Common myeloid progenitor, CD34-positive (primary cell): ENCODE data around the gene LRRC52.
"Not testable (repeated sequence)": the region's sequence is repeated elsewhere in the genome, so short reads cannot be mapped to it uniquely, and the experiment has no call there.

ENCODE experiments used
- CTCF ChIA-PET: fragments of 350-600 bp; sonication (Branson Sonifier 250); formaldehyde crosslinking; loops from one replicate; lab custom pipeline; 2021; ENCODE audit warnings: antibody characterized with exemption; lab: Charles Lee
- POLR2A ChIA-PET: fragments of 350-600 bp; sonication (Branson Sonifier 250); formaldehyde crosslinking; loops from one replicate; lab custom pipeline; 2021; ENCODE audit warnings: antibody characterized with exemption; lab: Charles Lee
- DNase-seq, 3 donors: peaks; one replicate each; pipeline versions ENCODE4 v3.0.0 to v3.0.0-alpha.2; 2013
- H3K27ac ChIP-seq, 2 experiments: 1 replicate in 1 of 2; 2 replicates in 1 of 2; pipeline ENCODE4 v1.7.0; 2013; ENCODE audit warnings: inconsistent platforms in 2 of 2, low read length in 2 of 2, mild to moderate bottlenecking in 2 of 2, low read depth in 1 of 2, moderate library complexity in 1 of 2; ENCODE audit not compliant: severe bottlenecking in 2 of 2, insufficient read depth in 1 of 2, poor library complexity in 1 of 2
- H3K27me3 ChIP-seq, 5 experiments: replicated peaks in 2 of 5; 1 replicate in 3 of 5; 2 replicates in 2 of 5; pipeline versions ENCODE4 v1.6.1 to v1.7.0; 2013; ENCODE audit warnings: low read length in 4 of 5, mild to moderate bottlenecking in 2 of 5, moderate library complexity in 2 of 5, inconsistent platforms in 1 of 5; ENCODE audit not compliant: insufficient read depth in 5 of 5, control insufficient read depth in 4 of 5
- H3K36me3 ChIP-seq, 4 experiments: 1 replicate in 2 of 4; 2 replicates in 2 of 4; pipeline versions ENCODE4 v1.6.1 to v1.7.0; 2013; ENCODE audit warnings: low read length in 3 of 4, control low read depth in 1 of 4, mild to moderate bottlenecking in 1 of 4; ENCODE audit not compliant: control insufficient read depth in 4 of 4, insufficient read depth in 4 of 4
- H3K4me1 ChIP-seq, 4 experiments: 1 replicate in 3 of 4; 2 replicates in 1 of 4; pipeline versions ENCODE4 v1.6.1 to v1.7.1; 2013; ENCODE audit warnings: low read length in 3 of 4, mild to moderate bottlenecking in 3 of 4, control low read depth in 1 of 4, inconsistent platforms in 1 of 4, moderate library complexity in 1 of 4; ENCODE audit not compliant: control insufficient read depth in 4 of 4, insufficient read depth in 4 of 4; ENCODE audit errors: control extremely low read depth in 1 of 4
- H3K4me3 ChIP-seq, 7 experiments: 1 replicate in 4 of 7; 2 replicates in 3 of 7; pipeline versions ENCODE4 v1.5.1 to v1.7.0; 2013; ENCODE audit warnings: mild to moderate bottlenecking in 7 of 7, low read length in 6 of 7, moderate library complexity in 6 of 7, inconsistent platforms in 2 of 7, low read depth in 2 of 7, control low read depth in 1 of 7; ENCODE audit not compliant: insufficient read depth in 4 of 7, control insufficient read depth in 1 of 7; ENCODE audit errors: extremely low read depth in 1 of 7
- H3K9me3 ChIP-seq, 5 experiments: 1 replicate in 4 of 5; 2 replicates in 1 of 5; pipeline versions ENCODE4 v1.6.1 to v1.7.1; 2013; ENCODE audit warnings: low read length in 4 of 5, mild to moderate bottlenecking in 2 of 5, inconsistent platforms in 1 of 5, low read depth in 1 of 5, moderate library complexity in 1 of 5; ENCODE audit not compliant: control insufficient read depth in 4 of 5, insufficient read depth in 2 of 5; ENCODE audit errors: control extremely low read depth in 1 of 5
- WGBS: methylation state at CpG from one replicate; pipeline ENCODE4 v1.1.5; 2013; ENCODE audit not compliant: insufficient coverage; 5-methylcytosine and 5-hydroxymethylcytosine counted together

LRRC52 gene

GRCh38 chr1:165598676-165599059 lies 54.9 kb downstream of the LRRC52 start:
- H3K27me3 ChIP-seq = peaks cover 6 to 39% (median 19%) of the 10 kb centered on the region in 5 experiments
- WGBS = 22% methylated on average over 3 of the region's 3 CpGs
- H3K4me3 ChIP-seq = peak overlapping the region in 6 of 7 experiments; percentile 63 to 80 (median 72)
- H3K4me1 ChIP-seq = peaks cover 0 to 16% (median 15%) of the 10 kb centered on the region in 4 experiments
- H3K36me3 ChIP-seq = no peaks in the 10 kb centered on the region
- ChIA-PET POLR2A (interaction anchor here (1.1 to 1.3 kb wide), 2 partner anchors 99 to 231 kb away, joined by 3 to 7 read pairs; no protein-coding TSS in a partner anchor), CTCF (interaction anchor here (1.0 to 8.8 kb wide), 6 partner anchors 191 to 315 kb away, joined by 4 to 100 read pairs (median 13); no protein-coding TSS in a partner anchor)
- H3K27ac ChIP-seq = peak overlapping the region; percentile 77 to 85
- DNase-seq = no peak
- H3K9me3 ChIP-seq = no peaks in the 10 kb centered on the region

DNA sequence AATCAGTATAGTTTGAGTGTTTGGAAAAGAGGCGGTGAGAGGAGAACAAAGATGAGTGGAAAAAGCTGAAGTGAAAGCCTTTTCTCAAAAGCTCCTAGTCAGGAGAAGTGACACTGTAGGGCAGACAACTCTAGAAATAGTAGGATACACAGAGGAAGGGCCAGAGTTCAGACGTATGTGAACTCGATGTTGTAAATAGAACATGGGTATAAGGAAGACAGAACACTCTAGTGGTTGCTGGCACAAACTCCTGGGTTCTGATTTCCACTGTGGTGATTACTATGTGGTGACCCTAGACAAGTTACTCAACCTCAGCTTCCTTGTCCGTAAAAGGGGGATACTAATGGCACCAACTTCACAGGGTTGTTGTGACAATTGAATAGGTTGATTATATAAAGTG lies 57.0 kb downstream of the LRRC52 start:
- ChIA-PET POLR2A (no interaction called here), CTCF (interaction anchor here (0.9 to 7.0 kb wide), 15 partner anchors 9 to 323 kb away, joined by 3 to 49 read pairs (median 4); no protein-coding TSS in a partner anchor)
- peak in 1 of 3 donors; percentile 22 for DNase-seq
- no peak overlapping the region for H3K27ac ChIP-seq
- H3K36me3 ChIP-seq = no peaks in the 10 kb centered on the region
- H3K4me1 ChIP-seq = peaks cover 0 to 16% (median 15%) of the 10 kb centered on the region in 4 experiments
- H3K9me3 ChIP-seq = no peaks in the 10 kb centered on the region
- WGBS = 55% methylated on average over 4 of the region's 4 CpGs
- H3K4me3 ChIP-seq = no peak overlapping the region
- peaks cover 0 to 18% (median 5%) of the 10 kb centered on the region in 5 experiments for H3K27me3 ChIP-seq

DNA sequence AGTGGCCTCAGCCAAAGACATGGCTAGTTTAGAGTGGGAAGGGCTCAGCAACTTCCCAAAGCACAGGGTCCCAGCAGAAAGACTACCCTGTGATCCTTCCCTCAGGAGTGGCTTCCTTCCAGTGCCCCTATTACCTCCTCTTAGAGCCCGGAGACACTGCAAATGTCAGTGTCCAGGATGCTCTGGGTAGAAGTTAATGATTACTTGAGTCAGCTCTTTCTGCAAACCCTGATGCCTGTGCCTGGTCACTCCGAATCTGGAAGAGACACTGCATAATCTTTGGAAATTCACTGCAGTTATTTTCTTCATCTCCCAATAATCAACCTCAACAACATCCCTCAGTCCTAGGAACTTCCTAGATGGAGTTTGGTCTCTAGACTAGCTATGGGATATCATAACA lies 60.0 kb downstream of the LRRC52 start:
- peaks cover 0 to under 1% (median 0%) of the 10 kb centered on the region in 4 experiments for H3K4me1 ChIP-seq
- H3K27me3 ChIP-seq = no peaks in the 10 kb centered on the region
- WGBS = 100% methylated on average over 1 of the region's 2 CpGs
- no peak for DNase-seq
- H3K36me3 ChIP-seq = no peaks in the 10 kb centered on the region
- CTCF ChIA-PET = interaction anchor here (1.1 to 7.0 kb wide), 2 partner anchors 28 to 310 kb away, joined by 5 to 49 read pairs; no protein-coding TSS in a partner anchor
- no peak overlapping the region for H3K27ac ChIP-seq
- H3K9me3 ChIP-seq = no peaks in the 10 kb centered on the region
- POLR2A ChIA-PET = no interaction called here
- no peak overlapping the region for H3K4me3 ChIP-seq

DNA sequence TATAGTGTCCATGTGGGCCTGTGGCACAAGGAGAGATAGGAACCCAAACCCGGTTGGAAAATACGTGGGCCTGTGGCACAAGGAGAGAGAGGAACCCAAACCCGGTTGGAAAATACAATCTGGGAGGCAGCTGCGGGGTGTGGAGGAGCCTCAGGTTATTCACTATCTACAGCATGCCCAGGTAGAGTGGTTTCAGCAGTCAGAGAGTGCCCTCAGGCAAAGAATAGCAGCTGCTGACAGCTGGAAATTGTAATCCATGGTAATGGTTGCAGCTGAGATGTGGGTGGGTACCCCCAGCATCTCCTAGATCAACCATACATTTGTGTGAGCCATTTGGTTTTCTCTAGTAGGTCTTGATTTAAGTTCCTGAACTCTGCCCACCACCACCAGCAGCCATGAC lies 61.4 kb downstream of the LRRC52 start:
- Histone ChIP-seq H3K4me1 (no peaks in the 10 kb centered on the region), H3K27ac (no peak overlapping the region), H3K9me3 (no peaks in the 10 kb centered on the region), H3K4me3 (no peak overlapping the region), H3K36me3 (no peaks in the 10 kb centered on the region), H3K27me3 (no peaks in the 10 kb centered on the region)
- no peak for DNase-seq
- ChIA-PET CTCF (interaction anchor here (1.0 to 7.0 kb wide), 2 partner anchors 155 to 309 kb away, joined by 3 to 49 read pairs; no protein-coding TSS in a partner anchor), POLR2A (no interaction called here)
- WGBS = 87% methylated on average over 3 of the region's 4 CpGs

DNA sequence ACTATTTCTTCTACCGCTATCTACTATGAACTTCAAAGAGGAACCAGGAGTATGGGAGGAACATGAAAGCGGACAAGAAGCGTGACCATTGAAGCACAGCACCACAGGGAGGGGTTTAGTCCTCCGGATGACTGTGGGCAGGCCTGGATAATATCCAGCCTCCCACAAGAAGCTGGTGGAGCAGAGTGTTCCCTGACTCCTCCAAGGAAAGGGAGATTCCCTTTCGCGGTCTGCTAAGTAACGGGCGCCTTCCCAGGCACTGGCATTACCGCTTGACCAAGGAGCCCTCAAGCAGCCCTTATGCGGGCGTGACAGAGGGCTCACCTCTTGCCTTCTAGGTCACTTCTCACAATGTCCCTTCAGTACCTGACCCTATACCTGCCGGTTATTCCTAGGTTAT lies 62.9 kb downstream of the LRRC52 start:
- CTCF ChIA-PET = interaction anchor here (1.1 kb wide), 1 partner anchor 309 kb away, joined by 5 read pairs; no protein-coding TSS in a partner anchor
- H3K27ac ChIP-seq, H3K9me3 ChIP-seq, DNase-seq, H3K4me1 ChIP-seq, H3K4me3 ChIP-seq, H3K36me3 ChIP-seq, POLR2A ChIA-PET, H3K27me3 ChIP-seq: not testable (repeated sequence)
- 93% methylated on average over 8 of the region's 12 CpGs for WGBS

DNA sequence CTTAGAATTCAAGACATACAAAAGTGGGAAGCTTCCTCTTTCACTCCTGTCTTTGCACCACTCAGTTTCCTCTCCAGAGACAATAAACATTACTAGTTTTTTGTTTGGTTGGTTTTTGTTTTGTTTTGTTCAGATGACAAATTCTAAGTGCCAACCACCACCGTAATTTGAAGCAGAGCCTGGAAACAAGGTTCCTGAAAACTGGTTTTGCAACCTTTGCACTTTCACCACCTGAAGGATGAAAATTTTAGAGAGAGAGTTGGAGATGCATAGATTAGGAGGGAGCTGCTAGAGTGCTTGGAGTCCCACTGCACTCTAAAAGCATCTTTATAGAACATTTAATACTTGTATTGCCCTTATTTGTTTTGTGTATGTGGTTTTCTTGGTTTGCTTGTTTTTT lies 67.1 kb downstream of the LRRC52 start:
- Histone ChIP-seq H3K4me1 (no peaks in the 10 kb centered on the region), H3K27me3 (peaks cover 0 to 6% (median 0%) of the 10 kb centered on the region in 5 experiments), H3K9me3 (peaks cover 0 to 6% (median 2%) of the 10 kb centered on the region in 5 experiments), H3K4me3 (no peak overlapping the region), H3K27ac (no peak overlapping the region), H3K36me3 (no peaks in the 10 kb centered on the region)
- CTCF ChIA-PET = interaction anchor here (1.5 to 1.8 kb wide), 2 partner anchors 9 to 10 kb away, joined by 4 to 8 read pairs; no protein-coding TSS in a partner anchor
- DNase-seq = no peak
- POLR2A ChIA-PET = interaction anchor here (0.6 kb wide), 1 partner anchor 187 kb away, joined by 3 read pairs; no protein-coding TSS in a partner anchor
- no CpG with 5 or more reads among the region's 1 CpG for WGBS

GRCh38 chr1:165612062-165612461 lies 68.3 kb downstream of the LRRC52 start:
- no peak for DNase-seq
- ChIA-PET POLR2A (no interaction called here), CTCF (no interaction called here)
- no peak overlapping the region for H3K27ac ChIP-seq
- no peaks in the 10 kb centered on the region for H3K4me1 ChIP-seq
- no peaks in the 10 kb centered on the region for H3K36me3 ChIP-seq
- peaks cover 0 to 6% (median under 1%) of the 10 kb centered on the region in 5 experiments for H3K27me3 ChIP-seq
- 100% methylated on average over 2 of the region's 3 CpGs for WGBS
- H3K9me3 ChIP-seq = peaks cover 0 to 6% (median 2%) of the 10 kb centered on the region in 5 experiments
- no peak overlapping the region for H3K4me3 ChIP-seq
